Ramos (cell line): ENCODE results near the gene RUNX1.
"Not testable (repeated sequence)": the region's sequence is repeated elsewhere in the genome, so short reads cannot be mapped to it uniquely, and the experiment has no call there.

Experiments used
- in situ Hi-C: fragments of 300-500 bp; cut with MboI; formaldehyde crosslinking; loops from one replicate; pipeline ENCODE4 v1.14.3; 2022; ENCODE audit warnings: low sequenced_read_pairs; ENCODE audit not compliant: unreplicated experiment

RUNX1 gene

GRCh38 chr21:34999397-34999941, 49.6 kb downstream of the RUNX1 start:
- in situ Hi-C loops = no loop called here

GRCh38 chr21:34998176-34998575, 50.9 kb downstream of the RUNX1 start:
- in situ Hi-C loops = no loop called here

GRCh38 chr21:34997294-34997693, 51.8 kb downstream of the RUNX1 start:
- in situ Hi-C loops = no loop called here

- in situ Hi-C loops = no loop called here
Observed at GRCh38 chr21:34996304-34997101, 52.6 kb downstream of the RUNX1 start.

GRCh38 chr21:34995979-34996303, 53.2 kb downstream of the RUNX1 start:
- in situ Hi-C loops = no loop called here

GRCh38 chr21:34994766-34995631, 54.1 kb downstream of the RUNX1 start:
- in situ Hi-C loops = no loop called here

- in situ Hi-C loops = not testable (repeated sequence)
Observed at GRCh38 chr21:34993521-34993921, 55.6 kb downstream of the RUNX1 start.

- in situ Hi-C loops = no loop called here
Observed at GRCh38 chr21:34992736-34993398, 56.2 kb downstream of the RUNX1 start.

GRCh38 chr21:34992180-34992579, 56.9 kb downstream of the RUNX1 start:
- in situ Hi-C loops = no loop called here

GRCh38 chr21:34991366-34991957, 57.6 kb downstream of the RUNX1 start:
- in situ Hi-C loops = no loop called here

- in situ Hi-C loops = no loop called here
Observed at GRCh38 chr21:34990842-34991241, 58.3 kb downstream of the RUNX1 start.

GRCh38 chr21:34989337-34990151, 59.6 kb downstream of the RUNX1 start:
- in situ Hi-C loops = no loop called here

- in situ Hi-C loops = no loop called here
Observed at GRCh38 chr21:34988625-34989024, 60.5 kb downstream of the RUNX1 start.

GRCh38 chr21:34988139-34988538, 61.0 kb downstream of the RUNX1 start:
- in situ Hi-C loops = no loop called here

- in situ Hi-C loops = no loop called here
Observed at GRCh38 chr21:34987501-34988072, 61.5 kb downstream of the RUNX1 start.

GRCh38 chr21:34986561-34987500, 62.3 kb downstream of the RUNX1 start:
- in situ Hi-C loops = no loop called here

GRCh38 chr21:34984356-34985058, 64.6 kb downstream of the RUNX1 start:
- in situ Hi-C loops = no loop called here
